GM18870 (cell line): ENCODE data around the gene LZTS3.
"Not testable (repeated sequence)": the region's sequence is repeated elsewhere in the genome, so short reads cannot be mapped to it uniquely, and the experiment has no call there.

ENCODE experiments used
- ATAC-seq: cut with Tn5 transposase; IDR thresholded peaks from one replicate; pipeline ENCODE4 v1.9.1; 2021; ENCODE audit warnings: moderate library complexity; ENCODE audit not compliant: unreplicated experiment

Gene LZTS3

GRCh38 chr20:3172933-3173609 lies at the start of gene LZTS3:
TSS of gene LZTS3 (minus strand) at chr20:3173549. CDS start at chr20:3167163, 6,386 bp downstream.
- no peak for ATAC-seq

DNA sequence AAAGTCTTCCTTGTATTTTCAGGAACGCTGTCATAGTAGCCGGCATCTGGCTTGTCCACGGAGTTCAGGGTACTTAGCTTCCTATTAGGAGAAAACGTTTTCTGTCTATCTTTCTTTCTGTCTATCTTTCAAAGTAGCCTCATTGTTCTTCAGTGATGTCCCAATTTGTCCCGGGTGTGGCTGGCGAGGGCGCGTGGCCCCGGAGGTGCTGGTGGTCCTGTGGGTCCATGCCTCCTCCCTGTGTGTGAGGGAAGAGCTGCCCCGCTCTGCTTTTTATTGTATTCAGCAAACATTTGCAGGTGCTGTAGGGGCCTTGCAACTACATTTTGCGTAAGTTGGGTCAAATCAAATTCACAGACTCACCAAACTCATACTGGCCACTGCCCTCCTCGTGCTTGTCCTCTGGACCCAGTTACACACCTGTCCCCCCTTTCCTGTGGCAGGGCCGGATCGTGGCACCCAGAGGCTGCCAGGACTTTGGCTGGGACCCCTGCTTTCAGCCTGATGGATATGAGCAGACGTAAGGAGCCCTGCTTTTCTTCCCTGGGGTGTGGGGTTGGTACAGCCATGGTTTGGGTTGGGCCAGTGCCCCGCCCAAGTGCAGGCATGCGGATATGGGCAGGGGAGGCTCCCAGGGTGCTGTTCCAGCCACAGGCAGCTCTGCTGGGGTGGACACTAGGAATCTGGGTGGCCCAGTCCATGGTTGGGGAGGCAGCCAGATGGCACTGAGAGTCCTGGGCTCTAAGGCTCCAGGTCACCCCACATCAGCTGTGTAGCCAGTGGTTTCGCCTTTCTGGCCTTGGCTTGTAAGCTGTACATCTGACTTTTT lies 48.3 kb upstream of the LZTS3 start:
- ATAC-seq = no peak

- no peak for ATAC-seq
These were observed 45.1 kb upstream of the LZTS3 start for GRCh38 chr20:3218307-3218988.

- ATAC-seq = not testable (repeated sequence)
These were observed 42.1 kb upstream of the LZTS3 start for GRCh38 chr20:3215359-3215917.

GRCh38 chr20:3213226-3213625 lies 39.9 kb upstream of the LZTS3 start:
- no peak for ATAC-seq

DNA sequence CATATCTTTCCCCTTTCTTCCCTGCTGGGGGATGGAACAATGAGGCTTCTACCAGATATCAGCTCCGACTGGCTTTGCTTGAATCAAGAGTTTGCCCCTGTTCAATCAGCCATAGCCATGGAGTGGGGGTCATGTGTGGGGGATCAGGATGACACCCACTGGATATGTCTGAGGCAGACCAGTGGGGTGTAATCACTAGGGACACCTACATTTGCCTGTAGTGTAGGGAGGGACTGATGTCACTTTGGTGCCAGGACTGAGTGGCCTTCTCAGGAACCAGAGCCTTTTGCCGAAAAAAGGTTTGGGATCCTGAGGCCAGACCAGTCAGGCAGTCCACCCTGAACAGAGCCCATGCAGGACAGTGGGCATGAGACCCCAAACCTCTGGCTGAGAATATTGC lies 37.0 kb upstream of the LZTS3 start:
- no peak for ATAC-seq

GRCh38 chr20:3209946-3210317 lies 36.6 kb upstream of the LZTS3 start:
- ATAC-seq = no peak

- no peak for ATAC-seq
These were observed 36.1 kb upstream of the LZTS3 start, which contains the start of gene ITPA for GRCh38 chr20:3209257-3209945. TSS of gene ITPA (plus strand) at chr20:3209498. CDS start at chr20:3209552, 54 bp downstream.

- no peak for ATAC-seq
These were observed 35.5 kb upstream of the LZTS3 start for GRCh38 chr20:3208786-3209256.

DNA sequence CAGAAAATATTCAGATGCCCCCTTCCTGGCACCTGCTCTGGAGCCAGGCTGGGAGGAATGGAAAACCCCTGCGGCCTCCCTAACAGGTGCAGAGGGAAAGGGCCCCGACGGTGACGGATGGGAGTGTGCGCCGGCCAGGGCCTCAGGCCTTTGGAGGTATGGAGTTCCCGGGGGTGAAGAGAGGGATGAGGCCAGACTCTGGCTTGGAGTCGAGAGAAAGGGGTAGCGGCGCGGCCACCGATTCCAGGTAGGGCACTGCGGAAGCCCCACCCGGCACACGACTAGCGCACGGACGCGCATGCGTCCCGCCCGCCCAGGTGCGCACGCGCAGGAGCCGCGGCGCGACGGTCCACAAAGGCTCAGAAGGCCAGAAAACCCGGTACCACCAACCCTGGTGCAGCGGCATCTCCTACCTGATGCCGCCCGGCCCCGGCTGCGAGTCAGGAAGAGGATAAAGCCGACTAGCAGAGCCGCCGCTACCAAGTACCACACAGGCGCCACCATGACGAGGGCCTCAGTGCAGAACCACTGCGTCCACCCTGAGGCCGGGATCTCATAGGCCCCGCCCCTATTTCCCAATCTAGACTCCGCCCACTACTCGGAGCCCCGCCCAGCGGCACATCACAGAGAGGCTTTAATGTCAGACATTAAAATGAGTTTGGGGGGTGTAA lies 30.9 kb upstream of the LZTS3 start, which contains the start of gene DDRGK1:
Gene DDRGK1 (minus strand): TSS at position 559 of the 671 bp plus-strand sequence. CDS start 55 bp downstream, at position 504.
- peak; percentile 73 for ATAC-seq

DNA sequence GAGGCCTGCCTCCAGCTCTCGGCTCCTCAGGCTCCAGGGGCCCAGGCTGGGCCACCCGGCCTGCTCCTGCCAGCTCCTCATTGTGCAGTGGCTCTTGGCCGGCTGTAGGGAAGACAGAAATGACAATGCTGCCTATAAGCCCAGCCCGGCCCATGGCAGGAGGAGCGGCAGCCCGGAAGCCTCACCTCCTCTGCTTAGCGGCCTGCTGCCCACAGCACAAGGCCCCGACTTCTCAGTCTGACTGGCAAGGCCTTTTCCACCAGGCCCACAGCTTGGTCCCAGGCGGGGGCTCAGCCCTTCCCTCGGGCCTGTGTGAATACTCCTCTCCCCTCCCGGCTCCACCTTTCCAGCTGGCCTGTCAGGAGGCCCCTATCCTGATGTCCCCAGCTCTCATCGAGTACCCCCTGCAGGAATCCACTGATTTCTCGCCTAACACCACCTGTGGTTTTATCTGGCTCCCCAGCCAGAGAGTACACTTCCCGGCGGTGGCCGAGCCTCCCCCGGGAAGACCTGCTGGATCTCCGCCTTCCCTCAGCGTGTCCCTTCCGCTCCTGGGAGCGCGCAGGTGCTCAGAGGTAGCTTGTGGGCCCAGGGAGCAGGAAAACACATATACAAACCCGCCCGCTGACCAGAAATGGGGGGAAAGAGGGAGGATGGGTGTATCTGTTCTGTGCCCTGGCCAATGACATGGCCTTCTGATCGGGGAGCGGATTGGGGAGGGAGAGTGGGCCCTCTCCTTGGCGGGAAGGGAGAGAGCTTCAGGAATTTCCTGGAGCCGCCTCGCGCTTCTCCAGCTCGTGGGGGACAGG lies 30.2 kb upstream of the LZTS3 start:
- peak; percentile 10 for ATAC-seq

GRCh38 chr20:3202965-3203314 lies 29.6 kb upstream of the LZTS3 start:
- no peak for ATAC-seq

DNA sequence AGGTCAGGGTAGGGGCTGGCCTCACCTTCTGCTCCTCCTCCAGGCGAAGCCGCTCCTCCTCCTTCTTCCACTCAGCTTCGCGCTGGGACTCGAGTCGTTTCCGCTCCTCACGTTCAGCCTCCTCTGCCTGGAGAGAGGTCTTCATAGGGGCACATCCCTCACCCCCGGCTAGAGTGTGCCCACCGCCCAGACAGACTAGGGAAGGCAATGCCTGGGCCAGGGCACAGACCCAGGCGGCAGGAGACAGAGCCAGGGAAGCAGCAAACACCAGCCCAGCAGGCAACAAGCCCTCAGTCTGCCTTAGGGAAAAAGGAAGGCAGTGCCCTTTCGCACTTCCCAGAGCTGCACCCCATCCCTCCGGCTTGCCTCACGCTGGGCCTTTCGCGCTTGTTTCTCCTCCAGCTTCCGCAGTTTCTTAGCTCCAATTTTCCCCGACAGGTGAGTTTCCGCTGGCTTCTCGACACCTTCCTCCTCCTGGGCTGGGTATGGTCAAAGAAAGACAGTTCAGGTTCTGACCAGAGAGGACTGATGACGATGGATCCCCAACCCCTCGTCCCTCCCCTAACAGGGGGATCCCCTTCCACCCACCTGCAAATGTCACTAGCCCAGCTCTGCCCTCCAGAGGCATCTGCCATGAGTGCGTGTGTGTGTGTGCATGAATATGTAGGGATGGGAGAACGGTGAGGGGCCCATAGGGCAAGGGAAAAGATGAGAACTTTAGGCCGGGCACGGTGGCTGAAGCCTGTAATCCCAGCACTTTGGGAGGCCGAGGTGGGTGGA lies 26.8 kb upstream of the LZTS3 start:
- ATAC-seq = no peak

DNA sequence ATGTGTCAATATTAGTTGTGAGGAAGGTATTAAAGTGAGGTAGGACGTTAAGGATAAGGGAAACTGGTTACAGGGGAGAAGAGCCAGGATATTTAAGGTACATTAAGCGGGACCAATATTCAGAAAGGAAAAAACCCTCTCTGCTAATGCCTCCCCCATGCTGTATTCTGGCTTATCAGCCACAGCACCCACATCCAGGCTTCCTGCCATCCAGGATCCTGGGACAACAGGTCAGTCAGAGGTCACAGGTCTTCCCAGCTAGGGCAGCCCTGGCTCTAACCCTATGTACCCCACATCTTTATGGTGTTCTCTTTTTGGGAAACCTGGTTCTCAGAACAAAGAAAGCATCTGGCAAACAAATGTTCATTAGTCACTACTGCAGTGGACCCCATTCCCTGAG lies 25.9 kb upstream of the LZTS3 start:
- ATAC-seq = no peak

- ATAC-seq = no peak
These were observed 22.4 kb upstream of the LZTS3 start for GRCh38 chr20:3195590-3196237.

- ATAC-seq = no peak
These were observed 21.4 kb upstream of the LZTS3 start for GRCh38 chr20:3194617-3195280.

GRCh38 chr20:3193806-3194616 lies 20.7 kb upstream of the LZTS3 start:
- ATAC-seq = no peak
